Camera-type eye (tissue), 1 donor: Measurements from ENCODE around the gene TCFL5. TPM values are rescaled to one million over a fixed set of nuclear protein-coding genes. Genes with fewer than 3 reads are reported as not detected.

Source experiments
- total RNA-seq: library from RNA; depleted of rRNA; stranded (reverse); fragments of >200 nt; gene quantifications from one replicate; pipeline ENCODE4 v1.2.3, GENCODE V29; 2014

The TCFL5 gene
- 14.0 TPM for total RNA-seq

GRCh38 chr20:62861726-62862336, at the start of gene TCFL5:
TSS of gene TCFL5 (minus strand) at chr20:62861822. CDS start at chr20:62861670, 152 bp downstream.

GRCh38 chr20:62816884-62817873, 44.4 kb downstream of the TCFL5 start, which contains the start of gene COL9A3:
TSS of gene COL9A3 (plus strand) at chr20:62817050. CDS start at chr20:62817065, 15 bp downstream.

GRCh38 chr20:62804627-62805154, 56.9 kb downstream of the TCFL5 start, which contains the start of gene OGFR:
TSS of gene OGFR (plus strand) at chr20:62804835. CDS start at chr20:62804860, 25 bp downstream.

Other genes with a start within 250 kb of the TCFL5 start
- 8.0 TPM for gene SLCO4A1, start 219.3 kb downstream of the TCFL5 start, total RNA-seq
- 0.33 TPM for gene NTSR1, start 153.0 kb downstream of the TCFL5 start, total RNA-seq
- 18.0 TPM for gene MRGBP, start 65.3 kb downstream of the TCFL5 start, total RNA-seq
- 33.9 TPM for gene OGFR, start 57.0 kb downstream of the TCFL5 start, total RNA-seq
- 134 TPM for gene COL9A3, start 44.8 kb downstream of the TCFL5 start, total RNA-seq
- 78.8 TPM for gene DIDO1, start 64.7 kb upstream of the TCFL5 start, total RNA-seq
- 40.5 TPM for gene GID8, start 76.3 kb upstream of the TCFL5 start, total RNA-seq
- gene SLC17A9, start 90.9 kb upstream of the TCFL5 start, total RNA-seq = 4.6 TPM
- gene BHLHE23, start 145.1 kb upstream of the TCFL5 start, total RNA-seq = 4.7 TPM